GM19395 (cell line): ENCODE measurements around the gene BNIP5.

ENCODE experiments used
- ATAC-seq: cut with Tn5 transposase; IDR thresholded peaks from one replicate; pipeline ENCODE4 v1.9.1; 2021; ENCODE audit warnings: mild to moderate bottlenecking, moderate library complexity; ENCODE audit not compliant: unreplicated experiment

The BNIP5 gene

GRCh38 chr6:36269834-36270705 is 66.6 kb downstream of the BNIP5 start, which contains the start of gene PNPLA1:
Gene PNPLA1 (plus strand): TSS chr6:36270060. CDS start chr6:36270460, 400 bp downstream.
- no peak for ATAC-seq

GRCh38 chr6:36268478-36269275 is 68.0 kb downstream of the BNIP5 start:
- no peak for ATAC-seq

GRCh38 chr6:36267731-36268477 is 68.8 kb downstream of the BNIP5 start:
- no peak for ATAC-seq

GRCh38 chr6:36266913-36267644 is 69.6 kb downstream of the BNIP5 start:
- ATAC-seq = no peak
